MCF 10A (cell line): ENCODE data around the gene CRYGD. TPM values are rescaled to one million over a fixed set of nuclear protein-coding genes. Genes with fewer than 3 reads are reported as not detected.
A peak's percentile ranks its signal among the peaks of the same experiment; 100 is the strongest.

ENCODE experiments used
- BruUV-seq: library from RNA; stranded (reverse); fragments of 400-500 nt; replicated peaks from 2 replicates; lab custom pipeline; 2021; lab: Mats Ljungman, UMichigan
- CTCF ChIA-PET: fragments of 300-600 bp; sonication (Branson Sonifier 250); formaldehyde crosslinking; extraction: SDS; loops from one replicate; lab custom pipeline; 2021; ENCODE audit warnings: antibody characterized with exemption, inconsistent platforms; lab: Yijun Ruan, JAX
- POLR2A ChIA-PET: fragments of 300-600, 350-650 bp; sonication (Branson Sonifier 250); formaldehyde crosslinking; extraction: SDS; loops from one replicate; lab custom pipeline; 2020; ENCODE audit warnings: antibody characterized with exemption, inconsistent platforms; lab: Yijun Ruan, JAX
- DNase-seq: peaks from one replicate; pipeline ENCODE4 v3.0.0-alpha.2; 2018; ENCODE audit not compliant: unreplicated experiment
- H3K27ac Mint-ChIP-seq: one replicate; pipeline ENCODE4 v1.8.0; 2022; ENCODE audit warnings: mild to moderate bottlenecking, low read depth, mixed read lengths; ENCODE audit not compliant: unreplicated experiment
- H3K27me3 Mint-ChIP-seq: one replicate; pipeline ENCODE4 v1.8.0; 2022; ENCODE audit warnings: mixed read lengths; ENCODE audit not compliant: insufficient read depth, unreplicated experiment
- H3K36me3 Mint-ChIP-seq: one replicate; pipeline ENCODE4 v1.8.0; 2022; ENCODE audit warnings: mild to moderate bottlenecking, moderate library complexity, mixed read lengths; ENCODE audit not compliant: insufficient read depth, unreplicated experiment
- H3K4me1 Mint-ChIP-seq: one replicate; pipeline ENCODE4 v1.8.0; 2022; ENCODE audit warnings: mixed read lengths; ENCODE audit not compliant: insufficient read depth, unreplicated experiment
- H3K4me3 Mint-ChIP-seq: one replicate; pipeline ENCODE4 v1.8.0; 2022; ENCODE audit warnings: mild to moderate bottlenecking, moderate library complexity, mixed read lengths; ENCODE audit not compliant: unreplicated experiment
- H3K9me3 Mint-ChIP-seq: one replicate; pipeline ENCODE4 v1.8.0; 2022; ENCODE audit warnings: mixed read lengths; ENCODE audit not compliant: unreplicated experiment
- intact Hi-C: fragments of 100-400 bp; cut with micrococcal nuclease; formaldehyde crosslinking; loops from 2 replicates; pipeline ENCODE4 v1.14.1; 2022
- total RNA-seq: library from RNA; stranded (reverse); gene quantifications from 2 replicates; pipeline ENCODE4 v1.2.3, GENCODE V29; 2022
- TF ChIP-seq, protein P1 (sequence below): fragments of 200-600 bp; IDR thresholded peaks from one replicate; pipeline ENCODE4 v1.8.0; 2022; ENCODE audit warnings: antibody characterized with exemption, mild to moderate bottlenecking; ENCODE audit not compliant: unreplicated experiment

The CRYGD gene
- total RNA-seq, 1 experiment from 2014 or later, result not detected

DNA sequence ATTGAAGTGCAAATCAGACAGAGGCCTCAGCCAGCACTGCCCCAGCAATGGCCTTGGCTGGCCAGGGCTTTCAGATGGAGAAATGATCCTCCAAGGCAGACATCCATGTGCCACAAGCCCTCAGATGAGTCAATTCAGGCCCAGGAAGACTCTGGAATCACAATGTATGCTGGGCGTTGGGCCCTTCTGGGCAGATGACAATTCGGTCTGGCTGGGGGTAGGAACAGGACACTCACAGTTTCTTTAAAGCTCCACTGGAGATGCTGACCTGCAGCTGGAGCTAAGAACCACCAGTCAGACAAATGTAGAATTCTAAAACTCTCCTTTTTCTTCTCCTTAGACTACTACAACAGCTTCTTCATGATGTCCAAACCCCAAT lies 12.4 kb upstream of the CRYGD start:
- POLR2A ChIA-PET, result no interaction called here
- H3K27me3 Mint-ChIP-seq, result no peaks in the 10 kb centered on the region
- H3K4me1 Mint-ChIP-seq, result peaks cover under 1% of the 10 kb centered on the region
- H3K4me3 Mint-ChIP-seq, result no peak overlapping the region
- no TSS peak for BruUV-seq
- intact Hi-C loops, result no loop called here
- peaks cover 11% of the 10 kb centered on the region for H3K9me3 Mint-ChIP-seq
- no peak overlapping the region for H3K27ac Mint-ChIP-seq
- H3K36me3 Mint-ChIP-seq, result no peaks in the 10 kb centered on the region
- CTCF ChIA-PET, result no interaction called here
- no peak for DNase-seq
- TF ChIP-seq, protein P1, sequence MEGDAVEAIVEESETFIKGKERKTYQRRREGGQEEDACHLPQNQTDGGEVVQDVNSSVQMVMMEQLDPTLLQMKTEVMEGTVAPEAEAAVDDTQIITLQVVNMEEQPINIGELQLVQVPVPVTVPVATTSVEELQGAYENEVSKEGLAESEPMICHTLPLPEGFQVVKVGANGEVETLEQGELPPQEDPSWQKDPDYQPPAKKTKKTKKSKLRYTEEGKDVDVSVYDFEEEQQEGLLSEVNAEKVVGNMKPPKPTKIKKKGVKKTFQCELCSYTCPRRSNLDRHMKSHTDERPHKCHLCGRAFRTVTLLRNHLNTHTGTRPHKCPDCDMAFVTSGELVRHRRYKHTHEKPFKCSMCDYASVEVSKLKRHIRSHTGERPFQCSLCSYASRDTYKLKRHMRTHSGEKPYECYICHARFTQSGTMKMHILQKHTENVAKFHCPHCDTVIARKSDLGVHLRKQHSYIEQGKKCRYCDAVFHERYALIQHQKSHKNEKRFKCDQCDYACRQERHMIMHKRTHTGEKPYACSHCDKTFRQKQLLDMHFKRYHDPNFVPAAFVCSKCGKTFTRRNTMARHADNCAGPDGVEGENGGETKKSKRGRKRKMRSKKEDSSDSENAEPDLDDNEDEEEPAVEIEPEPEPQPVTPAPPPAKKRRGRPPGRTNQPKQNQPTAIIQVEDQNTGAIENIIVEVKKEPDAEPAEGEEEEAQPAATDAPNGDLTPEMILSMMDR, result no peak

DNA sequence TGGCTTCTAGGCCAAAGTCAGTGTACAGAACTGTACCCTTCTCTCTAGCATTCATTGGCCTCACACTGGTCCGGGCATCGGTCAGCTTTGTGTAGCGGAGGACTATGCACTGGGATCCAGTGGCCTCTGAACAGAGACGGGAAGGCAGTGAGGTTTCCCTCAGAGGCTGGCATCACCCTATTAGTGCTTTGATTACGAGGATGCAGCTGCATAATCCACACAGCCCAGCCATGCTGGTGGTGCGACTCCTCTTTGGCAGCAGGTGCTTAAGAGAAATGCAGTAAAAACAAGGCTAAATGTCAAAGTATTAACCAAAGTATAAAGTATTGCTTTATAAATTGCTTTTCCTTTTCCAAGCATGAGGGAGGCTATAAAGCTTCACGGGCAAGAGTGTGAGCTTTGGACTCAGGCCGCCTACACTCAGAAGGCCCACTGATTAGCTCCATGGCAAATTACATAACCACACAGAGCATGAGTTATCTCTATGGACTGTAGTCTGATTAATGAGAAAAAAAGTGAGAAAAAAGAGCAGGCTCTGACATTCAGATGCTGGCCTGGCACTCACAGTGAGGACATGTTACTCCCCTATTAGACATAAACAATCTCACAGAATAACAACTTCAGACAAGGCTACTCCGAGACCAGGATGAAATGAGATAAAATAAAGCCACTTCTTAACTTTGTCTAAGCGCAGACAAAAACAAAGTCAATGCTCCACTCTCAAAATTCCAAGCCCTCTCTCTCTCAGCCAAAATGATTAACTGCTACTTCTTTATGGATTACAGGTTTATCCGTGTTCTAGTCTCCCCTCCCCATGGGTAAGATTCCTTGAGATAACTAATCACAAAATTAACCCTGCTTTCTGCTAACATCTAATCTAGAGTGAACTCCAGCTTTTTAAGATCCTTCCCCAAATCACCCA lies 11.7 kb upstream of the CRYGD start:
- no peak overlapping the region for H3K4me3 Mint-ChIP-seq
- no peaks in the 10 kb centered on the region for H3K27me3 Mint-ChIP-seq
- CTCF ChIA-PET, result interaction anchor here (0.6 to 0.7 kb wide), 2 partner anchors 8 to 120 kb away, joined by 3 read pairs; no protein-coding TSS in a partner anchor
- peaks cover 1% of the 10 kb centered on the region for H3K4me1 Mint-ChIP-seq
- no TSS peak for BruUV-seq
- POLR2A ChIA-PET, result no interaction called here
- H3K9me3 Mint-ChIP-seq, result peaks cover 11% of the 10 kb centered on the region
- no peaks in the 10 kb centered on the region for H3K36me3 Mint-ChIP-seq
- DNase-seq, result no peak
- no peak overlapping the region for H3K27ac Mint-ChIP-seq
- intact Hi-C loops, result no loop called here
- TF ChIP-seq, protein P1, result no peak

DNA sequence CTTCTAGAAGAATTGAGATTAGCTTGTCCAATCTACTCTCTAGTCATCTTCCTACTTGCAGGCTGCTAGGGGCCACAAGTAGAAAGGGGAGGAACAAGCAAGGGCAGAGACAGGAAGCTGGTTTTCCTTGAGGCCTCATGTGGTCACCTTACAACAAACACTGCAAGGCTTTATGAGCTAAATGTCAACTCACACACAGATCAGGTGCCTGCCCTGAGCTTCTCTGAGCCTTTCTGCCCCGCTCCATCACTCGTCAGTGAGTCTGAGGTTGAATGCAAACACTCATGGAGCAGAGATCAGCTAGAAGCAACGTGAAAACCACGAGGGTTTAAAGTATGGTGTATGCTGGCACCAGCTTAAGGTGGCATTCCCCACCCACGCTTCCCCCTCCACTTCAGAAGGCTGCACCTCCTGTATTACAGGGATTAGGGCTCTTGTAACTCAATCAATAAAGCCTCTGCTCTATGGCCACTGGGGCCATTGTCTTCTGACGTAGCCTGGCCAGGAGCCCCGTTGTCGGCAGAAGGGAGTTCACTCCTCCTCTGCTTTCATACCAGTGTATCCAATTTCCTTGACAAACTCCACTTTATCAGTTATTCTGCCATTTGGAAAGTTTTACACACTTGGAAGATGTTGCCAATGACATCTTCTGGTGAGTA lies 10.7 kb upstream of the CRYGD start:
- ChIA-PET CTCF (interaction anchor here (0.6 to 0.7 kb wide), 3 partner anchors 24 to 133 kb away, joined by 3 read pairs; no protein-coding TSS in a partner anchor), POLR2A (no interaction called here)
- H3K36me3 Mint-ChIP-seq, result no peaks in the 10 kb centered on the region
- TF ChIP-seq, protein P1, result no peak
- no peaks in the 10 kb centered on the region for H3K27me3 Mint-ChIP-seq
- peaks cover 11% of the 10 kb centered on the region for H3K4me1 Mint-ChIP-seq
- DNase-seq, result no peak
- intact Hi-C loops, result no loop called here
- peaks cover 11% of the 10 kb centered on the region for H3K9me3 Mint-ChIP-seq
- no peak overlapping the region for H3K4me3 Mint-ChIP-seq
- no TSS peak for BruUV-seq
- H3K27ac Mint-ChIP-seq, result no peak overlapping the region

DNA sequence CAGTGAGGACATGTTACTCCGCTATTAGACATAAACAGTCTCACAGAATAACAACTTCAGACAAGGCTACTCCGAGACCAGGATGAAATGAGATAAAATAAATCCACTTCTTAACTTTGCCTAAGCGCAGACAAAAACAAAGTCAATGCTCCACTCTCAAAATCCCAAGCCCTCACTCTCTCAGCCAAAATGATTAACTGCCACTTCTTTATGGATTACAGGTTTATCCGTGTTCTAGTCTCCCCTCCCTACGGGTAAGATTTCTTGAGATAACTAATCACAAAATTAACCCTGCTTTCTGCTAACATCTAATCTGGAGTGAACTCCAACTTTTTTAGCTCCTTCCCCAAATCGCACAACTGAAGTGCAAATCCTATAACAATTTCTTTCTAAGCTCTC lies 6.4 kb upstream of the CRYGD start:
- Mint-ChIP-seq H3K9me3 (no peaks in the 10 kb centered on the region), H3K36me3 (no peaks in the 10 kb centered on the region), H3K4me3 (no peak overlapping the region), H3K27ac (peak overlapping the region; percentile 22), H3K27me3 (no peaks in the 10 kb centered on the region), H3K4me1 (peaks cover 16% of the 10 kb centered on the region)
- TF ChIP-seq, protein P1, result no peak
- DNase-seq, result no peak
- intact Hi-C loops, result no loop called here
- CTCF ChIA-PET, result interaction anchor here (0.5 to 2.1 kb wide), 3 partner anchors 11 to 47 kb away, joined by 4 to 9 read pairs (median 5); no protein-coding TSS in a partner anchor
- BruUV-seq, result no TSS peak
- POLR2A ChIA-PET, result interaction anchor here (0.7 kb wide), 2 partner anchors 23 to 1800 kb away, joined by 3 read pairs; no protein-coding TSS in a partner anchor
